NCI-H2107 treated with DMSO at 0.1 percent for 48 hours (cell line): ENCODE data around the gene PLEKHG4B.

Experiments
- DNase-seq: peaks from one replicate; lab custom pipeline; 2025; ENCODE audit not compliant: unreplicated experiment; lab: John Stamatoyannopoulos, UW

PLEKHG4B gene

GRCh38 chr5:75331-76320 lies 16.3 kb upstream of the PLEKHG4B start:
- no peak for DNase-seq

GRCh38 chr5:76358-77169 lies 15.4 kb upstream of the PLEKHG4B start:
- no peak for DNase-seq

- no peak for DNase-seq
These were observed 14.8 kb upstream of the PLEKHG4B start for GRCh38 chr5:77170-77501.

- peak; percentile 23 for DNase-seq
These were observed 14.4 kb upstream of the PLEKHG4B start for GRCh38 chr5:77546-77945.

- DNase-seq, result no peak
These were observed 13.8 kb upstream of the PLEKHG4B start for GRCh38 chr5:77957-78804.

- DNase-seq, result no peak
These were observed 13.2 kb upstream of the PLEKHG4B start for GRCh38 chr5:78805-79149.

- DNase-seq, result no peak
These were observed 12.7 kb upstream of the PLEKHG4B start for GRCh38 chr5:79263-79662.

- DNase-seq, result no peak
These were observed 12.1 kb upstream of the PLEKHG4B start for GRCh38 chr5:79821-80220.

- DNase-seq, result peak; percentile 60
These were observed 10.5 kb upstream of the PLEKHG4B start for GRCh38 chr5:81391-82021.

- no peak for DNase-seq
These were observed 9.9 kb upstream of the PLEKHG4B start for GRCh38 chr5:82097-82496.

GRCh38 chr5:82570-82969 lies 9.4 kb upstream of the PLEKHG4B start:
- DNase-seq, result no peak

GRCh38 chr5:83029-83428 lies 8.9 kb upstream of the PLEKHG4B start:
- no peak for DNase-seq

GRCh38 chr5:85334-85995 lies 6.5 kb upstream of the PLEKHG4B start:
- no peak for DNase-seq

- no peak for DNase-seq
These were observed 2.4 kb upstream of the PLEKHG4B start for GRCh38 chr5:89337-90286.

GRCh38 chr5:90590-91547 lies 1.1 kb upstream of the PLEKHG4B start:
- peak; percentile 59 for DNase-seq

GRCh38 chr5:92401-93220 lies 643 bp downstream of the PLEKHG4B start:
- DNase-seq, result peak; percentile 17
